H1 (cell line): ENCODE results near the gene ZIC5. TPM values are rescaled to one million over a fixed set of nuclear protein-coding genes. Genes with fewer than 3 reads are reported as not detected.

Experiments
- CTCF ChIA-PET: fragments of 300-600 bp; sonication (Branson Sonifier 250); formaldehyde crosslinking; loops from one replicate; lab custom pipeline; 2021; ENCODE audit not compliant: partially characterized antibody; lab: Charles Lee
- POLR2A ChIA-PET: fragments of 300-600 bp; sonication (Branson Sonifier 250); formaldehyde crosslinking; loops from one replicate; lab custom pipeline; 2021; ENCODE audit warnings: inconsistent platforms; ENCODE audit not compliant: partially characterized antibody; lab: Charles Lee
- DNase-seq, 2 experiments: peaks; one replicate each; pipeline versions ENCODE4 v3.0.0 to v3.0.0-alpha.2; 2010 to 2022; ENCODE audit warnings: low spot score in 2 of 2, low read depth in 1 of 2, mixed read lengths in 1 of 2
- FAIRE-seq: peaks from 2 replicates; lab custom pipeline; 2011; peaks lifted over from hg19 to GRCh38; lab: Jason Lieb, UNC
- H2AFZ ChIP-seq: 2 replicates; pipeline ENCODE4 v1.8.1; 2012; ENCODE audit warnings: low read length, inconsistent platforms
- H2AK5ac ChIP-seq: 2 replicates; pipeline ENCODE4 v1.6.1; 2013; ENCODE audit warnings: low read depth, low read length
- H2BK120ac ChIP-seq: replicated peaks from 2 replicates; pipeline ENCODE3; 2013; ENCODE audit warnings: low read depth, low read length, inconsistent platforms
- H2BK12ac ChIP-seq: 2 replicates; pipeline ENCODE4 v1.6.1; 2013; ENCODE audit warnings: low read depth, low read length
- H2BK15ac ChIP-seq: 2 replicates; pipeline ENCODE4 v1.6.1; 2013; ENCODE audit warnings: low read length
- H2BK20ac ChIP-seq: 2 replicates; pipeline ENCODE4 v1.6.1; 2013; ENCODE audit warnings: low read length
- H2BK5ac ChIP-seq: 2 replicates; pipeline ENCODE4 v1.6.1; 2013; ENCODE audit warnings: low read depth, low read length
- H3K14ac ChIP-seq: 2 replicates; pipeline ENCODE4 v1.6.1; 2013; ENCODE audit warnings: inconsistent platforms; ENCODE audit not compliant: insufficient read length
- H3K18ac ChIP-seq: 2 replicates; pipeline ENCODE4 v1.6.1; 2013; ENCODE audit warnings: low read length; ENCODE audit errors: extremely low read depth
- H3K23ac ChIP-seq: 2 replicates; pipeline ENCODE4 v1.6.1; 2013; ENCODE audit warnings: inconsistent platforms; ENCODE audit not compliant: insufficient read length
- H3K23me2 ChIP-seq: 2 replicates; pipeline ENCODE4 v1.6.1; 2013; ENCODE audit warnings: low read depth, low read length
- H3K27ac ChIP-seq: 2 replicates; pipeline ENCODE4 v1.6.1; 2011; ENCODE audit warnings: low read depth, low read length, inconsistent platforms
- H3K27me3 ChIP-seq, 4 experiments: replicated peaks in 1 of 4; 1 replicate in 1 of 4; 2 replicates in 3 of 4; pipeline versions ENCODE4 v1.6.1 to v1.8.1; 2011 to 2013; ENCODE audit warnings: low read length in 3 of 4, mild to moderate bottlenecking in 3 of 4, inconsistent platforms in 2 of 4, mixed read lengths in 2 of 4, moderate library complexity in 1 of 4; ENCODE audit not compliant: control insufficient read depth in 3 of 4, insufficient read depth in 3 of 4; ENCODE audit errors: extremely low read depth in 1 of 4
- H3K36me3 ChIP-seq, 4 experiments: 2 replicates each; pipeline versions ENCODE4 v1.6.1 to v1.8.1; 2011 to 2013; ENCODE audit warnings: mild to moderate bottlenecking in 4 of 4, low read length in 3 of 4, moderate library complexity in 2 of 4, control low read depth in 1 of 4, inconsistent platforms in 1 of 4; ENCODE audit not compliant: insufficient read depth in 4 of 4, control insufficient read depth in 2 of 4
- H3K4ac ChIP-seq: replicated peaks from 2 replicates; pipeline ENCODE3; 2013; ENCODE audit warnings: low read length, low read depth, mixed read lengths, inconsistent platforms; ENCODE audit not compliant: insufficient read length
- H3K4me1 ChIP-seq, 4 experiments: replicated peaks in 1 of 4; 1 replicate in 1 of 4; 2 replicates in 3 of 4; pipeline versions ENCODE4 v1.6.1 to v1.8.1; 2011 to 2013; ENCODE audit warnings: low read length in 3 of 4, inconsistent platforms in 2 of 4, mixed read lengths in 1 of 4; ENCODE audit not compliant: insufficient read depth in 4 of 4, control insufficient read depth in 3 of 4
- H3K4me2 ChIP-seq, 2 experiments: 2 replicates each; pipeline versions ENCODE4 v1.6.1 to v1.8.1; 2011 to 2013; ENCODE audit warnings: low read depth in 2 of 2, low read length in 2 of 2, control low read depth in 1 of 2, inconsistent platforms in 1 of 2, mild to moderate bottlenecking in 1 of 2; ENCODE audit not compliant: insufficient read depth in 1 of 2
- H3K4me3 ChIP-seq, 4 experiments: fragments of 200-600, 300-600 bp in 1 of 4; sonication (generic), shearing (Covaris generic), sonication (Bioruptor Twin) in 1 of 4; 2 replicates each; pipeline versions ENCODE4 v1.5.1 to v1.8.1; 2011 to 2016; ENCODE audit warnings: low read length in 4 of 4, low read depth in 3 of 4, control low read depth in 2 of 4, inconsistent platforms in 2 of 4, mild to moderate bottlenecking in 2 of 4, mixed read lengths in 1 of 4, moderate library complexity in 1 of 4; ENCODE audit not compliant: insufficient read depth in 2 of 4; ENCODE audit errors: extremely low read depth in 1 of 4
- H3K56ac ChIP-seq: replicated peaks from 2 replicates; pipeline ENCODE3; 2013; ENCODE audit warnings: low read depth, mild to moderate bottlenecking, mixed read lengths, low read length, inconsistent platforms; ENCODE audit not compliant: insufficient read length
- H3K79me1 ChIP-seq: 2 replicates; pipeline ENCODE4 v1.6.1; 2013; ENCODE audit warnings: low read depth, low read length, control low read depth
- H3K79me2 ChIP-seq, 2 experiments: 2 replicates each; pipeline versions ENCODE4 v1.6.1 to v1.8.1; 2012 to 2013; ENCODE audit warnings: low read length in 2 of 2, mild to moderate bottlenecking in 2 of 2, inconsistent platforms in 1 of 2; ENCODE audit not compliant: insufficient read depth in 2 of 2, control insufficient read depth in 1 of 2
- H3K9ac ChIP-seq, 4 experiments: replicated peaks in 1 of 4; 1 replicate in 1 of 4; 2 replicates in 3 of 4; pipeline versions ENCODE4 v1.6.1 to v1.8.1; 2011 to 2013; ENCODE audit warnings: low read depth in 3 of 4, low read length in 3 of 4, control low read depth in 2 of 4, mild to moderate bottlenecking in 2 of 4, moderate library complexity in 2 of 4, inconsistent platforms in 1 of 4; ENCODE audit errors: extremely low read depth in 1 of 4
- H3K9me3 ChIP-seq, 2 experiments: 2 replicates each; pipeline versions ENCODE4 v1.6.1 to v1.8.1; 2012 to 2013; ENCODE audit warnings: mild to moderate bottlenecking in 2 of 2, moderate library complexity in 2 of 2, control low read depth in 1 of 2, inconsistent platforms in 1 of 2, low read depth in 1 of 2, low read length in 1 of 2, mixed read lengths in 1 of 2; ENCODE audit not compliant: insufficient read depth in 2 of 2
- H4K20me1 ChIP-seq, 2 experiments: replicated peaks in 1 of 2; 2 replicates each; pipeline versions ENCODE3 to v1.8.1; 2011 to 2013; ENCODE audit warnings: inconsistent platforms in 2 of 2, low read length in 2 of 2, mild to moderate bottlenecking in 1 of 2; ENCODE audit not compliant: insufficient read depth in 2 of 2, control insufficient read depth in 1 of 2
- H4K5ac ChIP-seq: 2 replicates; pipeline ENCODE4 v1.6.1; 2013; ENCODE audit warnings: low read length, low read depth, mixed read lengths, inconsistent platforms; ENCODE audit not compliant: insufficient read length
- H4K8ac ChIP-seq: 2 replicates; pipeline ENCODE4 v1.8.0; 2013; ENCODE audit warnings: mild to moderate bottlenecking, moderate library complexity, low read length, inconsistent platforms; ENCODE audit not compliant: insufficient read depth; ENCODE audit errors: extremely low read depth
- H4K91ac ChIP-seq: replicated peaks from 2 replicates; pipeline ENCODE3; 2013; ENCODE audit warnings: low read length, mixed read lengths, inconsistent platforms; ENCODE audit not compliant: insufficient read length
- BACH1 ChIP-seq: IDR thresholded peaks from 2 replicates; pipeline ENCODE4 v1.6.1; 2012; ENCODE audit warnings: low read length, improper control_type of control experiment
- CHD2 ChIP-seq: IDR thresholded peaks from 2 replicates; pipeline ENCODE4 v1.6.1; 2012; ENCODE audit warnings: low read length, improper control_type of control experiment
- CREB1 ChIP-seq: IDR thresholded peaks from 2 replicates; pipeline ENCODE4 v1.6.1; 2012; ENCODE audit warnings: inconsistent platforms
- RNF2 ChIP-seq: fragments of 200-900, 300-1000 bp; sonication (generic); IDR thresholded peaks from 2 replicates; pipeline ENCODE4 v1.7.1; 2016; ENCODE audit warnings: borderline replicate concordance, low read depth, mild to moderate bottlenecking, antibody characterized with exemption, low read length; ENCODE audit not compliant: poor library complexity, severe bottlenecking; ENCODE audit errors: missing control alignments
- SP4 ChIP-seq: IDR thresholded peaks from 2 replicates; pipeline ENCODE4 v1.6.1; 2012; ENCODE audit warnings: low read length, inconsistent platforms
- SRF ChIP-seq: IDR thresholded peaks from 2 replicates; pipeline ENCODE4 v1.6.1; 2011; ENCODE audit warnings: mild to moderate bottlenecking, low read depth, low read length, moderate library complexity
- SUZ12 ChIP-seq: fragments of 200-600 bp; sonication (generic); IDR thresholded peaks from 2 replicates; pipeline ENCODE4 v1.6.1; 2012; ENCODE audit warnings: mild to moderate bottlenecking, inconsistent platforms, low read length, moderate library complexity, mixed read lengths
- WGBS, 2 experiments: shearing (Covaris generic) in 1 of 2; methylation state at CpG; one replicate each; pipeline versions ENCODE4 v1.1.6 to v1.1.7; 2013 to 2015; ENCODE audit warnings: low lambda C conversion rate in 2 of 2, mixed read lengths in 2 of 2, inconsistent platforms in 1 of 2, low coverage in 1 of 2, missing lambda C conversion rate in 1 of 2; ENCODE audit not compliant: insufficient replicate concordance in 2 of 2, insufficient coverage in 1 of 2, insufficient read length in 1 of 2; ENCODE audit errors: extremely low coverage in 1 of 2, missing lambda C conversion rate in 1 of 2; 5-methylcytosine and 5-hydroxymethylcytosine counted together
- polyA plus RNA-seq, 7 experiments: library from polyadenylated mRNA; depleted of rRNA in 3 of 7; stranded (reverse) in 5 of 7; unstranded in 2 of 7; fragments of >200 nt in 5 of 7; fragments of 200-250 nt in 2 of 7; gene quantifications; 1 replicate in 5 of 7; 2 replicates in 1 of 7; 4 replicates in 1 of 7; pipeline versions ENCODE4 v1.2.1 to v1.2.3, GENCODE V29; 2011 to 2013; ENCODE audit warnings: missing spikeins in 2 of 7, mixed read lengths in 2 of 7
- total RNA-seq: library from RNA; stranded (reverse); fragmentation: NEBNext Ultra II Directional; extraction: Animal tissue kit (Norgen Biotek cat#: 25700); gene quantifications from 2 replicates; pipeline ENCODE4 v1.2.1, GENCODE V29; 2021
- TF ChIP-seq, protein P1 (sequence below), 3 experiments: IDR thresholded peaks; 1 replicate in 2 of 3; 2 replicates in 1 of 3; pipeline versions ENCODE4 v1.5.1 to v1.6.1; 2011; ENCODE audit warnings: low read length in 3 of 3, mild to moderate bottlenecking in 3 of 3, inconsistent platforms in 2 of 3, low read depth in 1 of 3, moderate library complexity in 1 of 3; ENCODE audit not compliant: insufficient read depth in 1 of 3; ENCODE audit errors: control extremely low read depth in 1 of 3

Gene ZIC5
- total and polyA plus RNA-seq, 2 of the 8 experiments (the other 6 are each of a cell fraction or from before 2014, with no cell fraction given) = 14.2 to 52.7 TPM

DNA sequence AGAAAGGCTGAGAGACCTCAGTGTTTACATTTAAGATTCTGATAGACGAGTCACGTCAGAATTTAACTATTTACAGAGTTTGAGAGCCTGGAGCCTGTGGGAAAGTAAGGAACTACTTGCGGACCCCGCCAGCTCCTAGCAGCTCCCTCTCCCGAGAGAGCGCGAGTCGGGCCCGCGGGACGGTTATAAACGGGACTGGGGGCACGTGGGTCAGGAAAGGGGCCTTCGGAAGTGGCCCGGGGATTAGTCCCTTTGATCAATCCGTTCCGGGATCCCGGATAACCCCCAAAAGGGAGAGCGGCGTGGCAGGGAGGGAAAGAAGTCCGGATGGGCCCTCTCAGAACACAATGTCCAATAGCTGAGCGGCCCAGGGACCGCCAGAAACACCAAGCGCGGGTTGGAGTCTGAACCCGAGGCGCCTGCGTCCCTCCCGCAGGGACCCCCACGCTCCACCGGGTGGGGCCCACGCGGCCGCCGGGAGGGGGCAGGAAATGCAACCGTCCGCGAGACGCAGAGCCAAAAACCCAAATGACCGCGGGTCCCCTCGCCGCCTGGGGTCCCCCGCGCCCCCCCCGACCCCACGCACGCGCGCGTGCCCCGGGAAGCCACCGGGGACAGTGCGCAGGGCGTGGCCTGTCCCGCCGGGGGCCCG lies 3.6 kb downstream of the ZIC5 start:
- Histone ChIP-seq H2BK12ac (no peak overlapping the region), H3K23me2 (peaks cover 20% of the 10 kb centered on the region), H3K4ac (no peak overlapping the region), H3K79me1 (peaks cover 3% of the 10 kb centered on the region; the same call in 1 of the 2 replicates), H3K27ac (no peak overlapping the region), H3K14ac (no peak overlapping the region), H3K9me3 (no peaks in the 10 kb centered on the region), H3K4me1 (peaks cover 5 to 14% (median 7%) of the 10 kb centered on the region in 4 experiments), H2BK20ac (no peak overlapping the region), H3K4me2 (peak overlapping the region; percentile 81), H2AFZ (no peak overlapping the region), H4K20me1 (peaks cover 23 to 29% of the 10 kb centered on the region in 2 experiments), H2BK5ac (no peak overlapping the region), H4K91ac (no peak overlapping the region), H3K9ac (peak overlapping the region; percentile 60 to 86 (median 76)), H2BK120ac (no peak overlapping the region), H3K18ac (peak overlapping the region; percentile 87), H3K79me2 (peaks cover 15 to 71% of the 10 kb centered on the region in 2 experiments), H2BK15ac (no peak overlapping the region), H3K23ac (no peak overlapping the region), H3K27me3 (no peaks in the 10 kb centered on the region), H3K56ac (peak overlapping the region; percentile 91), H4K5ac (peak overlapping the region; percentile 29), H3K36me3 (peaks cover 2 to 66% (median 36%) of the 10 kb centered on the region in 4 experiments; a peak in 7 of 8 replicates), H2AK5ac (no peak overlapping the region; the same call in 1 of the 2 replicates), H4K8ac (peak overlapping the region; percentile 70; the same call in 1 of the 2 replicates), H3K4me3 (peak overlapping the region; percentile 79 to 96 (median 92))
- FAIRE-seq (no peak), DNase-seq (no peak)
- POLR2A ChIA-PET = interaction anchor here (1.1 to 5.7 kb wide), 7 partner anchors 10 to 218 kb away, joined by 3 to 56 read pairs (median 7); partner anchors contain the start of gene ZIC2
- WGBS, 2 experiments = 2% methylated on average over 38 of the region's 58 CpGs; no CpG with 5 or more reads in 1 of the 2 experiments
- CTCF ChIA-PET = interaction anchor here (0.8 to 3.6 kb wide), 10 partner anchors 11 to 312 kb away, joined by 3 to 23 read pairs (median 5); no protein-coding TSS in a partner anchor
- TF ChIP-seq BACH1 = 0 out of 2 replicates have a peak, but pooled peaks have one; percentile 40
- TF ChIP-seq SUZ12 = 0 out of 2 replicates have a peak, but pooled peaks have one; percentile 10
- TF ChIP-seq SP4 = no peak
- TF ChIP-seq CREB1 = no peak
- TF ChIP-seq, protein P1, sequence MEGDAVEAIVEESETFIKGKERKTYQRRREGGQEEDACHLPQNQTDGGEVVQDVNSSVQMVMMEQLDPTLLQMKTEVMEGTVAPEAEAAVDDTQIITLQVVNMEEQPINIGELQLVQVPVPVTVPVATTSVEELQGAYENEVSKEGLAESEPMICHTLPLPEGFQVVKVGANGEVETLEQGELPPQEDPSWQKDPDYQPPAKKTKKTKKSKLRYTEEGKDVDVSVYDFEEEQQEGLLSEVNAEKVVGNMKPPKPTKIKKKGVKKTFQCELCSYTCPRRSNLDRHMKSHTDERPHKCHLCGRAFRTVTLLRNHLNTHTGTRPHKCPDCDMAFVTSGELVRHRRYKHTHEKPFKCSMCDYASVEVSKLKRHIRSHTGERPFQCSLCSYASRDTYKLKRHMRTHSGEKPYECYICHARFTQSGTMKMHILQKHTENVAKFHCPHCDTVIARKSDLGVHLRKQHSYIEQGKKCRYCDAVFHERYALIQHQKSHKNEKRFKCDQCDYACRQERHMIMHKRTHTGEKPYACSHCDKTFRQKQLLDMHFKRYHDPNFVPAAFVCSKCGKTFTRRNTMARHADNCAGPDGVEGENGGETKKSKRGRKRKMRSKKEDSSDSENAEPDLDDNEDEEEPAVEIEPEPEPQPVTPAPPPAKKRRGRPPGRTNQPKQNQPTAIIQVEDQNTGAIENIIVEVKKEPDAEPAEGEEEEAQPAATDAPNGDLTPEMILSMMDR (IDR thresholded peaks at IDR 0.05; ENCODE audit: control extremely low read depth in 1 of 3, insufficient read depth in 1 of 3, low read depth in 1 of 3, low read length in 3 of 3) = 0 out of 4 replicates have a peak, but pooled peaks of 1 of the 3 experiments have one; percentile 8
- no peak for TF ChIP-seq SRF
- TF ChIP-seq CHD2 = no peak
- no peak for TF ChIP-seq RNF2
